Activated T-helper 2 cell treated with anti-CD3 and anti-CD28 coated beads, Interferon-gamma antibody, Interleukin-2, Interleukin-4, amounts not matched to agents 10 μg/mL and 5 μg/mL and 100 μg/mL, durations not matched to agents 14 hours and 24 hours and 36 hours (primary cell): ENCODE measurements around the gene ATP5PB. TPM values are rescaled to one million over a fixed set of nuclear protein-coding genes. Genes with fewer than 3 reads are reported as not detected.

Experiments
- DNase-seq: peaks from one replicate; pipeline ENCODE4 v3.0.0; 2021; ENCODE audit warnings: low spot score
- H3K27ac Mint-ChIP-seq: one replicate; pipeline ENCODE4 v1.8.0; 2021; ENCODE audit warnings: mixed read lengths
- H3K27me3 Mint-ChIP-seq: one replicate; pipeline ENCODE4 v1.8.0; 2021; ENCODE audit warnings: low read depth, mixed read lengths
- H3K36me3 Mint-ChIP-seq: one replicate; pipeline ENCODE4 v1.8.0; 2021; ENCODE audit warnings: low read depth, mixed read lengths
- H3K4me1 Mint-ChIP-seq: one replicate; pipeline ENCODE4 v1.8.0; 2021; ENCODE audit warnings: low read depth, mixed read lengths
- H3K4me3 Mint-ChIP-seq: one replicate; pipeline ENCODE4 v1.8.0; 2021; ENCODE audit warnings: low read depth, mild to moderate bottlenecking, moderate library complexity, mixed read lengths
- H3K9me3 Mint-ChIP-seq: one replicate; pipeline ENCODE4 v1.8.0; 2021; ENCODE audit warnings: mixed read lengths
- intact Hi-C: fragments of 100-400 bp; cut with micrococcal nuclease; formaldehyde crosslinking; loops from one replicate; pipeline ENCODE4 v1.15.1; 2023
- total RNA-seq: library from RNA; stranded (reverse); gene quantifications from 2 replicates; pipeline ENCODE4 v1.2.3, GENCODE V29; 2022

ATP5PB gene, protein sequence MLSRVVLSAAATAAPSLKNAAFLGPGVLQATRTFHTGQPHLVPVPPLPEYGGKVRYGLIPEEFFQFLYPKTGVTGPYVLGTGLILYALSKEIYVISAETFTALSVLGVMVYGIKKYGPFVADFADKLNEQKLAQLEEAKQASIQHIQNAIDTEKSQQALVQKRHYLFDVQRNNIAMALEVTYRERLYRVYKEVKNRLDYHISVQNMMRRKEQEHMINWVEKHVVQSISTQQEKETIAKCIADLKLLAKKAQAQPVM
- total RNA-seq = 294 and 308 TPM in 2 replicates

DNA sequence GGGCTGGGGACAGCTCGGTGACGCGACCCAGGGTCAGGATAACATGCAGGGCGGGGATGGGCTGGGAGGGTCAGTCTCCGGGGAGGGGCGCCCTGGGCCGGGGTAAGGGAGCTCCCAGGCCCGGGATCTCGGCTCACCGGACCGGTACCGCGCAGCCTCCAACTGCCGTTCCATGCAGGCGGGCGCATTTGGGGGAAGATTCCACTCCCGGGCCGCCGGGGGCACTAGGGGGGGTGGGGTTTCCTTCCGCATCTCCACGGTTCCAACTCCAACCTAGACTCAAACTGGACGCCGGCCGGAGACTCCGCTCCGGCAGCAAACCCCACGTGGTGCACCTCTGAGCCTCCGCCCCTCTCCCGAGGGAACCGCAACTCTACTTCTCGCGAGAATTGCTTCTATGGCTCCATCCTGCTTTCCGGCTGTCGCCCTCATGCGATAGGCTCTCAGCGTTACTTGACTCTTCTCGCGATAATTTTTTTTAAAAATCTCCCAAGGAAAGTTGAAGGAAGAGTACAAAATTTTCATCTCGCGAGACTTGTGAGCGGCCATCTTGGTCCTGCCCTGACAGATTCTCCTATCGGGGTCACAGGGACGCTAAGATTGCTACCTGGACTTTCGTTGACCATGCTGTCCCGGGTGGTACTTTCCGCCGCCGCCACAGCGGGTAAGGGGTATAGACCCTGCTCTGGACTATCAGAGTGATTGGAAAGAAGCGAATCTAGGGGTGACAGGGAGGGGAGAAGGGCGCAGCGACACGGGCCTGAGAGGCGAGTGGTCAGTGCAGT, at the start of gene ATP5PB, which contains the start of gene WDR77:
TSS of gene ATP5PB (plus strand) at position 547 of the 785 bp plus-strand sequence. CDS start at position 625, 78 bp downstream.
TSS of gene WDR77 (minus strand) at position 339 of the 785 bp plus-strand sequence. CDS start at position 252, 87 bp downstream.
- Mint-ChIP-seq H3K4me3 (peak within 1 kb of the TSS; percentile 100), H3K9me3 (no peaks in the 10 kb centered on the region), H3K27me3 (no peaks in the 10 kb centered on the region), H3K4me1 (peaks cover 52% of the 10 kb centered on the region), H3K27ac (peak within 1 kb of the TSS; percentile 96), H3K36me3 (peaks cover 79% of the 10 kb centered on the region)
- intact Hi-C loops = loop anchor here (1.0 to 5.0 kb wide), 6 partner anchors 26 to 309 kb away; partner anchors contain the start of genes CEPT1, DDX20 and DRAM2
- peak; percentile 91 for DNase-seq

DNA sequence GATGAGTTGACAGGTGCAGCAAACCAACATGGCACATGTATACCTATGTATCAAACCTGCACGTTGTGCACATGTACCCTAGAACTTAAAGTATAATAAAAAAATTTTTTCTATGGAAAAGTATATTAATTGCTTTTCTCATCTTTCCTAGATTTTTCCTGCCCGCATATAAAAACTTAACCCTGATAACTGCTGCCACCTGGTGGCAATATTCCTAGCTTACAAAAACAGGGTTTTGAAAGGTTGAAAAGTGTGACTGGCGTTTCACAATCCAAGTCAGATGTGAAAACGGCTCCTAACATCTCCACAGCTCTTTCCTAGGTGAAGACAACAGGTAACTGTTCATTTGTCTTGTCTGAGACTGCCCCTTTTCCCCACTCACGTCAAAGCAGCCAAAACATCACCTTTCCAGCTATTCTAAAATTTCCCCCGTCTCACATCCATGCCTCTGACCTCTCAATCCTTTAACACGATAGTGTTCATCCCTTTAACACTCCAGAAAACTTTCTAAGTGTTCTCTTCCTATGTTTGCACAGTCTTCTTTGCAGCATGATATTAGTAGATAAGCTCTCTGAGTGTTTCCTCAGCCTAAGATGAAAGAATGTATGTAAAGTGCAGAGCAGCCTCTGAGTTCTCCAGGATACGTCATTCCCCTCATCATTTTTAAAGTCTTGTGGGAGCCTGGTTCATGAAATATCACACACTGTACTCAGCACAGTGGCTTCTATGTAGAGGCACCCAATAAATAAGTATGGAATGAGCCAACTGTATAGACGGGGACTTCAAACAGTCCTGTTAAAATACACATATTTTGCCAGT, 49.3 kb upstream of the ATP5PB start:
- intact Hi-C loops = loop anchor here (1.0 kb wide), 1 partner anchor 177 kb away; no protein-coding TSS in a partner anchor
- Mint-ChIP-seq H3K4me3 (no peak overlapping the region), H3K36me3 (no peaks in the 10 kb centered on the region), H3K4me1 (peaks cover 10% of the 10 kb centered on the region), H3K27me3 (peaks cover 37% of the 10 kb centered on the region), H3K27ac (no peak overlapping the region), H3K9me3 (peaks cover 3% of the 10 kb centered on the region)
- DNase-seq = no peak

DNA sequence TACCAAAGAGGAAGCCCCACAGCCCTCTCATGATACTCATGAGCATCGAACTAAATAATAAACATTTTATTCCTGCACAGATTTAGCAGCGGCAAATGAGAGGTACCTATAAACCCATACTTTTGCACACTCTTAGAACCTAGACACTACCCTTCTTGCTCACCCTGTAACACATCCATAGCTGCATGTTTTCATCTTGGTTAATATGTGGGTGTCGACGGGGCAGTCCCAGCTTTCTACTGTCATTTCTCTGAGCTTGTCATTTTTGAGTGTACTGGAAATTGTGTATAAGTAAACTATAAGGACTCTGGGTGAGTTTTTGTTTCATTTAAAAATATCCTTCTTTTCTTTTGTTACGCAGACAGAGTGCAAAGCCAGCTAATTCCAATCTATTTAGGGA, 47.2 kb upstream of the ATP5PB start:
- Mint-ChIP-seq H3K4me1 (peaks cover 19% of the 10 kb centered on the region), H3K36me3 (no peaks in the 10 kb centered on the region), H3K27me3 (peaks cover 25% of the 10 kb centered on the region), H3K4me3 (no peak overlapping the region), H3K27ac (no peak overlapping the region), H3K9me3 (peaks cover 3% of the 10 kb centered on the region)
- no peak for DNase-seq
- intact Hi-C loops = no loop called here

DNA sequence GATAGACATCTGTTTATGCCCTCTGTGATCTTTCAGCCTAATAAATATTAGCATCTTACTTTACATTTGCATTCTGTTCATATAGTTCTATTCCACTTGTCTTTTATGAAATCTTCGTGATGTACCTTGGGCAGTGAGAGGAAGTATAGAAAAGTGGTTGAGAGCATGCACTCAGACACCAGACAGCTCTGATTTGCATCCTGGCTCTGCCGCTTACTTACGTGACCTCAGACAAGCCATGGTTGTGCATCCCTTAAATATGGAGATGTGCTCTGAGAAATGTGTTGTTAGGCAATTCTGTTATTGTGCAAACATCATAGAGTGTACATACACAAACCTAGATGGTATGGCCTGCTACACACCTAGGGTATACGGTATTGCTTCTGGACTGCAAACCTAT, 44.7 kb upstream of the ATP5PB start:
- no peaks in the 10 kb centered on the region for H3K9me3 Mint-ChIP-seq
- no peak overlapping the region for H3K27ac Mint-ChIP-seq
- H3K4me3 Mint-ChIP-seq = no peak overlapping the region
- no peak for DNase-seq
- intact Hi-C loops = no loop called here
- no peaks in the 10 kb centered on the region for H3K36me3 Mint-ChIP-seq
- H3K27me3 Mint-ChIP-seq = peaks cover 9% of the 10 kb centered on the region
- peaks cover 20% of the 10 kb centered on the region for H3K4me1 Mint-ChIP-seq

DNA sequence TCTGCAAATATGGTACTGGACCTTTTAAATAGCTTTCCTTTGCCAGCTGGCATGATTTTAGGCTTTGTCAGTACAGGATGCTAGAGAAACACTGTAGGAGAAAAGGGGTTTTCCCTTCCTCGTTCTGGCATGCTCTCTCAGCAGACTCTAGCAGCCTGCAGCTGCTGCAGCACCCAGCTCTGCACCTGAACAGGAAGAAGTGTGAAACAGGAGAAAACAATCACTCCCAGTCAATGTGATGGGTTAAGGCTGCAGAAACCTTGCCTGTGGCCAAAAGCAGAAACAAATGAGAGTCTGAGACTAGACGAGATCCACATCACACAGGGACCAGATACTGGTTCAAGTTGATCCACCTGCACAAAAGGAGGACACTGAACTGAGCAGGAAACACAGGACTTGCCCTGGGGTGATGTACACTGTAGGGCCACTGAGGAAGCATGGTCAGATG, 42.9 kb upstream of the ATP5PB start:
- intact Hi-C loops = no loop called here
- Mint-ChIP-seq H3K4me1 (peaks cover 16% of the 10 kb centered on the region), H3K27me3 (peaks cover 5% of the 10 kb centered on the region), H3K9me3 (no peaks in the 10 kb centered on the region), H3K36me3 (no peaks in the 10 kb centered on the region), H3K4me3 (no peak overlapping the region), H3K27ac (no peak overlapping the region)
- DNase-seq = peak; percentile 18

DNA sequence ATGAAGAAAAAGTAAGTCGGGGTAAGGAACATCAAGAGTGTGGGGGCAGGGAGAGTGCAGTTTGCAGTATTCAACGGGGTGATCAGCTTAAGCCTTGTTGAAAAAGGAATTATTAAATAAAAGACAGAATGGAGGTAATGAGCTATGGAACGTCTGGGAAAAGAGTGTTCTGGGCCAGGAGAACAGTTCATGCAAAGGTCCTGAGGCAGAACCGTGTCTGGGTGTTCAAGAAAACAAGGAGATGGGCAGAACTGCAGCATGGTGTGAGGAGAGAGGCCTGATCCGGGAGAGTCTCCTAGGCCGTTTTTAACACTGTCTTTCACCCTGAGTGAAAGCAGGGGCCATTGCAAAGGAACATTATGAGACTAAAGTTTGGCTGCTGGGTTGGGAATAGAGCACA, 42.0 kb upstream of the ATP5PB start:
- Mint-ChIP-seq H3K4me3 (no peak overlapping the region), H3K27ac (no peak overlapping the region), H3K4me1 (peaks cover 13% of the 10 kb centered on the region), H3K9me3 (no peaks in the 10 kb centered on the region), H3K36me3 (no peaks in the 10 kb centered on the region), H3K27me3 (peaks cover 5% of the 10 kb centered on the region)
- no peak for DNase-seq
- intact Hi-C loops = no loop called here

DNA sequence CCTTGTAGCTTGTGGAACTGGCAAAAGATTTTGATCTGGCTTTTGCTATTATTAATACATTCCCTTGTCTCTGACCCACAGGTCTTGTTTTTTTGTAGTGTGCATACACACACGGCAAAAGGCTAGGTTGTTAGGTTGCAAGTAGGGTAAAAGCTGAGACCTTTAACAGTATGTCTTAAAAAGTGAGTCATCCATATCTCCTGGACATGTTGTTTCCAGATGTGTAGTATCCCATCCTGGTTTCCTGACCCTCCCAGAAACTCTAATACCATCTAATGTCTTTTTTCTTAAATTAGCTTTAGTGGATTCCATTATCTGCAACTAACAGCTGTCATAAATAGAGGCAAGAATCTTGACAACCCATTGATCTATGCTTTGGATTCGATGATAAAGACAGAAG, 36.4 kb upstream of the ATP5PB start:
- Mint-ChIP-seq H3K27ac (no peak overlapping the region), H3K27me3 (peaks cover 14% of the 10 kb centered on the region), H3K36me3 (no peaks in the 10 kb centered on the region), H3K9me3 (no peaks in the 10 kb centered on the region), H3K4me3 (no peak overlapping the region), H3K4me1 (no peaks in the 10 kb centered on the region)
- DNase-seq = no peak
- intact Hi-C loops = no loop called here

DNA sequence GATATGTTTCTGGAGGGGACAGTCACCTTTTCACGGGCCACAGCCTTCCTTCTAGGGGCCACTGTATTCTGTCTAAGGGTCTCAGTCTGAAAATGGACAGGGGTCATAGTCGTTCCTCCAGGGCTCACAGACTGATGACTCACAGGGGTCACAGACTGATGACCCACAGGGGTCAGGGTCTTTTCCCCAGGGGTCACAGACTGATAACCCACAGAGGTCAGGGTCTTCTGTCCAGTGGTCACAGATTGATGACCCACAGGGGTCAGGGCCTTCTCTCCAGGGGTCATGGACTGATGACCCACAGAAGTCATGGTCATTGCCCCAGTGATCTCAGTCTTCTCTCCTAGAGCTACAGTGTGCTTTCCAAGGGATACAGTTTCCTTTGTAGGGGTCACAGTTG, 34.5 kb upstream of the ATP5PB start:
- Mint-ChIP-seq H3K27ac (no peak overlapping the region), H3K4me1 (no peaks in the 10 kb centered on the region), H3K27me3 (peaks cover 13% of the 10 kb centered on the region), H3K4me3 (no peak overlapping the region), H3K9me3 (no peaks in the 10 kb centered on the region), H3K36me3 (no peaks in the 10 kb centered on the region)
- no peak for DNase-seq
- intact Hi-C loops = no loop called here

DNA sequence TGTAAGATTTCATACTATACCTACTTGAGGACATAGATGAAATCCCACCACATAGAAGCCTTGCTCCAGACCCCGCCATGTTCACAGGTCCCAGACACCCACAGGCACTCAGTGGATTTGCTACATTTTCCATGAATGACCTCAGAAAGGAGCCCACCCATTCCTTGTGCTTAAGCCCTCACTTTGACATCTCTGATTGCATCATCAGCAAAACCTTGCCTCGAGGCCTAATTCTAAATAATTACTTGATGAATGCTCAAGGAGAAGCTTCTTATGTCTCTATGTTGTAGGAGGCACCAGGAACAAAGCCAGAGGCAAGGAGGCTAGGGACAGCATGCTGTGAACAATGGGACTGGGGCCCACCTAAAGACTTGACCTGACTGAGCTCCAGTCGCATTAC, 33.8 kb upstream of the ATP5PB start:
- H3K4me1 Mint-ChIP-seq = no peaks in the 10 kb centered on the region
- intact Hi-C loops = no loop called here
- no peak for DNase-seq
- H3K27me3 Mint-ChIP-seq = peaks cover 9% of the 10 kb centered on the region
- no peaks in the 10 kb centered on the region for H3K9me3 Mint-ChIP-seq
- no peaks in the 10 kb centered on the region for H3K36me3 Mint-ChIP-seq
- no peak overlapping the region for H3K4me3 Mint-ChIP-seq
- no peak overlapping the region for H3K27ac Mint-ChIP-seq

DNA sequence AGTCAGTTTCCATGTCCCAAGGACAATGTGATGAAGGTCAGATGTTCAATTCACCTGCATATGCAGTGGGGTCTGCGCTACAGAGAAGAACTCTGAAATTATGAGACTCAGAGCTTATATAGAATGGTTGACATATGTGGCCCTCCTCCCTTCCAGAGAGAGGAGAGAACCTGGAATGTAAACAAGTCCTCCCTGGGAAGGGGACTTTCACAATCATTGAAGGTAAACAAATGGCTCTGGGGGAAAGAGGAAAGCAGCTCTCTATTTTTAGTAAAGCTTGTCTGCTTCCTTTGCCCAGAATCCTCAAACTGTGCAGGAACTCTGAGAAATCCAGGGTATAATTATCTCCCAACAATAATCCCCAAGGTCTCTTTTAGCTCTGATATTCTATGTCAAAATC, 31.5 kb upstream of the ATP5PB start:
- peaks cover 5% of the 10 kb centered on the region for H3K27me3 Mint-ChIP-seq
- no peak overlapping the region for H3K4me3 Mint-ChIP-seq
- no peaks in the 10 kb centered on the region for H3K36me3 Mint-ChIP-seq
- H3K27ac Mint-ChIP-seq = no peak overlapping the region
- H3K4me1 Mint-ChIP-seq = no peaks in the 10 kb centered on the region
- no peak for DNase-seq
- intact Hi-C loops = no loop called here
- H3K9me3 Mint-ChIP-seq = no peaks in the 10 kb centered on the region

DNA sequence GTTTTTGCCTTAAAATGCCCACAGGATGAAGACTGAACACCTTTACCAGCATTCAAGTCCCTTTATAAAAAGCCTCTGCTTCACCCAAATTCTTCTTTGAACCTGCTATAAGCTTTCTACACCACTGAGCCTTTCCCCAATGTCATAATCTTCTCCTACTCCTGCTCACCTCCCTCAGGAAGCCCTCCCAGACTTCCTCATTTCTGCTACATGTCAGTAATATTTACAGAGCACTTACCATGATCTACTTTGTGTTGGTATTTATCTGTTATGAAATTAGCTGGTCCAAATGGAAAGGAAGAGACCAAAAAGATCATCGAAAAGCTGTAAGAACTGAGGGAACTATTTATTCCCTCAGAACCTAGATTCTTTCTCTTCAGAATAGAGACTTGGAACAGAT, 30.2 kb upstream of the ATP5PB start:
- intact Hi-C loops = no loop called here
- H3K27me3 Mint-ChIP-seq = no peaks in the 10 kb centered on the region

DNA sequence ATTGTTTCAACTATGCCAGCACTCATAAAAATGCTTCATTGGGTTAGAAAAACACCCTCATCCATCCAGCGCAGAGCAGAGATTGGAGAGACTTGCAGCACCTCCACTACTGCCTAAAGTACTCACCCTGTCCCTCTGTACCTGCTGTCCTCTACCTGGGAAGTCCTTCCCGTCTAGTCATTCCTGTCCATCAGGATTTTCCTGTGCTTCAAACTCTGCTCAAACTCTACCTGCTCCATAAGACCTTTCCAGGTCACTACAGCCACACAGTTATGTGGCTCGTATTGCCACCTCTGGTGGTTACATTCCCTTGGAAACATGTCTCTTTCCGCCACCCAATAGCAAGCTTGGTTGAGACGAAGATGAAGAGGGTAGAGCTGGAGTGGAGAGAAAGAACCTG, 28.9 kb upstream of the ATP5PB start:
- Mint-ChIP-seq H3K36me3 (no peaks in the 10 kb centered on the region), H3K4me3 (no peak overlapping the region), H3K4me1 (no peaks in the 10 kb centered on the region), H3K9me3 (no peaks in the 10 kb centered on the region), H3K27ac (no peak overlapping the region), H3K27me3 (no peaks in the 10 kb centered on the region)
- intact Hi-C loops = no loop called here
- DNase-seq = no peak

More for the DNA sequence above, 30.2 kb upstream of the ATP5PB start:
- Mint-ChIP-seq H3K4me3 (no peak overlapping the region), H3K36me3 (no peaks in the 10 kb centered on the region), H3K4me1 (no peaks in the 10 kb centered on the region), H3K9me3 (no peaks in the 10 kb centered on the region), H3K27ac (no peak overlapping the region)
- DNase-seq = no peak
